Smooth muscle cell (in vitro differentiated cells): ENCODE results near the gene TNC. TPM values are rescaled to one million over a fixed set of nuclear protein-coding genes. Genes with fewer than 3 reads are reported as not detected.

ENCODE experiments used
- DNase-seq: peaks from one replicate; lab custom pipeline; 2025; ENCODE audit not compliant: unreplicated experiment; lab: John Stamatoyannopoulos, UW
- H2AFZ ChIP-seq: fragments of 200-600 bp; sonication (generic); 2 replicates; pipeline ENCODE4 v1.6.0; 2016; ENCODE audit warnings: antibody characterized with exemption, low read depth, mild to moderate bottlenecking
- H3F3A ChIP-seq: fragments of 200-600 bp; sonication (generic); 2 replicates; pipeline ENCODE4 v1.6.0; 2017; ENCODE audit warnings: antibody characterized with exemption, low read depth
- H3K27ac ChIP-seq: fragments of 200-600 bp; sonication (generic); 2 replicates; pipeline ENCODE4 v1.5.1; 2016; ENCODE audit warnings: low read depth, mild to moderate bottlenecking
- H3K27me3 ChIP-seq: fragments of 200-600 bp; sonication (generic); 2 replicates; pipeline ENCODE4 v1.6.1; 2016; ENCODE audit warnings: low read depth, mild to moderate bottlenecking
- H3K36me3 ChIP-seq: fragments of 200-600 bp; sonication (generic); 2 replicates; pipeline ENCODE4 v1.5.1; 2016; ENCODE audit warnings: low read depth
- H3K4me1 ChIP-seq: fragments of 200-600 bp; sonication (generic); 2 replicates; pipeline ENCODE4 v1.5.1; 2016; ENCODE audit warnings: low read depth
- H3K4me2 ChIP-seq: fragments of 200-600 bp; sonication (generic); 2 replicates; pipeline ENCODE4 v1.6.0; 2016; ENCODE audit warnings: mild to moderate bottlenecking
- H3K4me3 ChIP-seq: fragments of 200-600 bp; sonication (generic); 2 replicates; pipeline ENCODE4 v1.5.1; 2016; ENCODE audit warnings: mild to moderate bottlenecking
- H3K79me2 ChIP-seq: fragments of 200-600 bp; sonication (generic); 2 replicates; pipeline ENCODE4 v1.6.0; 2016; ENCODE audit warnings: low read depth, mild to moderate bottlenecking
- H3K9ac ChIP-seq: fragments of 200-600 bp; sonication (generic); 2 replicates; pipeline ENCODE4 v1.6.0; 2016; ENCODE audit warnings: low read depth
- H3K9me3 ChIP-seq: fragments of 200-600 bp; sonication (generic); replicated peaks from 2 replicates; pipeline ENCODE4 v1.5.1; 2016; ENCODE audit warnings: low read depth
- H4K20me1 ChIP-seq: fragments of 200-600 bp; sonication (generic); 2 replicates; pipeline ENCODE4 v1.6.0; 2016; ENCODE audit warnings: low read depth
- WGBS: methylation state at CpG from one replicate; pipeline ENCODE4 v1.1.7; 2016; ENCODE audit warnings: low lambda C conversion rate; 5-methylcytosine and 5-hydroxymethylcytosine counted together
- polyA plus RNA-seq: library from polyadenylated mRNA; unstranded; fragments of >200 nt; fragmentation: Nextera tagmentation; extraction: Ambion mirVana; gene quantifications from 2 replicates; pipeline ENCODE4 v1.2.1, GENCODE V29; 2016
- total RNA-seq: library from RNA; depleted of rRNA; stranded (reverse); fragments of >200 nt; gene quantifications from 2 replicates; pipeline ENCODE4 v1.2.3, GENCODE V29; 2014
- TF ChIP-seq, protein P1 (sequence below): fragments of 200-600 bp; sonication (generic); IDR thresholded peaks from 2 replicates; pipeline ENCODE4 v1.5.1; 2017; ENCODE audit warnings: borderline replicate concordance, mild to moderate bottlenecking, antibody characterized with exemption; ENCODE audit not compliant: insufficient read depth, poor library complexity, severe bottlenecking

The TNC gene
- total and polyA plus RNA-seq, 2 experiments from 2014 or later, result 567 to 581 TPM

DNA sequence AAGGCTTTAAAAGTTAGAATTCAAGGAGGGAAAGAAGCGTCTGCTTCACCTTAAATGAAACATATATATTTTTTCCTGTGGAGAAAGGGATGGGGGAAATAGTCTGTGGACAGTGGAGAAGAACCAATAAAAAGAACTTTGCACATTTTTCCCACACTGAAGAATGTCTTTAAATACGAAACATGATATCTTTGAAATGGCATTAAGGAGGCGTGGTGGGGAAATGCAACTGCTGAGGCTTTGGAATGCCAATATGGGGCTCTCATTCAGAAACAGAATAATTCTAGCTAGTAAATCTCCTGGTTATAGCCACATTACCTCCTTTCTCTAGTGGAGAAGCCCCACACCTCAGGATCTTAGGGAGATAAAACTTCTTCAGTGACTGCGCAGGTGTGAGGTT lies 46.8 kb downstream of the TNC start:
- Histone ChIP-seq H3K36me3 (peaks cover 37% of the 10 kb centered on the region), H3K4me2 (no peak overlapping the region), H4K20me1 (no peaks in the 10 kb centered on the region), H3K4me3 (no peak overlapping the region), H3K27ac (no peak overlapping the region), H3K79me2 (no peaks in the 10 kb centered on the region), H3F3A (peaks cover 15% of the 10 kb centered on the region), H2AFZ (no peak overlapping the region), H3K27me3 (no peaks in the 10 kb centered on the region), H3K9ac (no peak overlapping the region), H3K9me3 (no peaks in the 10 kb centered on the region), H3K4me1 (no peaks in the 10 kb centered on the region)
- 77% methylated on average over 4 of the region's 4 CpGs for WGBS
- DNase-seq, result no peak
- TF ChIP-seq, protein P1, sequence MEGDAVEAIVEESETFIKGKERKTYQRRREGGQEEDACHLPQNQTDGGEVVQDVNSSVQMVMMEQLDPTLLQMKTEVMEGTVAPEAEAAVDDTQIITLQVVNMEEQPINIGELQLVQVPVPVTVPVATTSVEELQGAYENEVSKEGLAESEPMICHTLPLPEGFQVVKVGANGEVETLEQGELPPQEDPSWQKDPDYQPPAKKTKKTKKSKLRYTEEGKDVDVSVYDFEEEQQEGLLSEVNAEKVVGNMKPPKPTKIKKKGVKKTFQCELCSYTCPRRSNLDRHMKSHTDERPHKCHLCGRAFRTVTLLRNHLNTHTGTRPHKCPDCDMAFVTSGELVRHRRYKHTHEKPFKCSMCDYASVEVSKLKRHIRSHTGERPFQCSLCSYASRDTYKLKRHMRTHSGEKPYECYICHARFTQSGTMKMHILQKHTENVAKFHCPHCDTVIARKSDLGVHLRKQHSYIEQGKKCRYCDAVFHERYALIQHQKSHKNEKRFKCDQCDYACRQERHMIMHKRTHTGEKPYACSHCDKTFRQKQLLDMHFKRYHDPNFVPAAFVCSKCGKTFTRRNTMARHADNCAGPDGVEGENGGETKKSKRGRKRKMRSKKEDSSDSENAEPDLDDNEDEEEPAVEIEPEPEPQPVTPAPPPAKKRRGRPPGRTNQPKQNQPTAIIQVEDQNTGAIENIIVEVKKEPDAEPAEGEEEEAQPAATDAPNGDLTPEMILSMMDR, result no peak

DNA sequence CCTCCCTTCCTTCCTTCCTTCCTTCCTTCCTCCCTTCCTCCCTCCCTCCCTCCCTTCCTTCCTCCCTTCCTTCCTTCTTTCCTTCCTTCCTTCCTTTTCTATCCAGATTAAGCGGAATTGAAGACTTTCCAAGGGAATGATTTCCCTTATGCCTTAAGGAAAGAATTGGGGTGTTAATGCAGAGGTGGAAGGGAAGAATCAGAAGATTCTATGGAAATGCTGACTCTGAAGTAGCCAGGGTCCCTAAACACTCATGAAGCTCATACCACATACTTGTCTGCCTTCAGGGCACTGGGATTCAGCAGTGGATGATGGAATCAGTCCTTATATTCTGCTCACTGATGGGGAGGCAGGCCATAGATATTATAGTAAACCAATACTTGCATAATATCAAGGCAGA lies 48.2 kb downstream of the TNC start:
- no peak overlapping the region for H2AFZ ChIP-seq
- peaks cover 30% of the 10 kb centered on the region for H3K36me3 ChIP-seq
- no peak overlapping the region for H3K4me3 ChIP-seq
- H4K20me1 ChIP-seq, result no peaks in the 10 kb centered on the region
- no peak overlapping the region for H3K27ac ChIP-seq
- no peaks in the 10 kb centered on the region for H3K9me3 ChIP-seq
- no peak for DNase-seq
- H3K4me2 ChIP-seq, result no peak overlapping the region
- H3F3A ChIP-seq, result peaks cover 15% of the 10 kb centered on the region
- no peaks in the 10 kb centered on the region for H3K4me1 ChIP-seq
- H3K27me3 ChIP-seq, result no peaks in the 10 kb centered on the region
- H3K9ac ChIP-seq, result no peak overlapping the region
- TF ChIP-seq, protein P1, result no peak
- WGBS, result 100% methylated on average over 1 of the region's 1 CpG
- no peaks in the 10 kb centered on the region for H3K79me2 ChIP-seq

DNA sequence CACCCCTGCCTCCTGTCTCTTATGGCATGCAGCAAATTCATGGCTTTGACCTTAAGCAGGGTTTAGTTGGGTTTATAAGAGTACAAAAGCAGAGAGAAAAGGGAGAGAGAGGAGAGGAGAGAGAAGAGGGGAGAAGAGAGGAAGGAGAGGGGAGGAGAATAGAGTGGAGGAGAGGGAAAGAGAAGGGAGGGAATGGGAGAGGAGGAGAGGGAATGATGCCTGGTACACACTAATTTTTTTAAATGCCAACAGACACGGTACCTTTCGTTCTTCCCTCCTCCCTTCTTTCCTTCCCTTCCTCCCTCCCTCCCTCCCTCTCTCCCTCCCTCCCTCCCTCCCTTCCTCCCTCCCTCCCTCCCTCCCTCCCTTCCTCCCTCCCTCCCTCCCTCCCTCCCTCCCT lies 48.7 kb downstream of the TNC start:
- Histone ChIP-seq H2AFZ (no peak overlapping the region), H3K79me2 (no peaks in the 10 kb centered on the region), H3K9me3 (no peaks in the 10 kb centered on the region), H3K9ac (no peak overlapping the region), H3K4me2 (no peak overlapping the region), H3K27ac (no peak overlapping the region), H3F3A (peaks cover 15% of the 10 kb centered on the region), H3K27me3 (no peaks in the 10 kb centered on the region), H3K4me1 (no peaks in the 10 kb centered on the region), H4K20me1 (no peaks in the 10 kb centered on the region), H3K4me3 (no peak overlapping the region), H3K36me3 (peaks cover 25% of the 10 kb centered on the region)
- DNase-seq, result no peak
- 76% methylated on average over 2 of the region's 2 CpGs for WGBS
- TF ChIP-seq, protein P1, result no peak

DNA sequence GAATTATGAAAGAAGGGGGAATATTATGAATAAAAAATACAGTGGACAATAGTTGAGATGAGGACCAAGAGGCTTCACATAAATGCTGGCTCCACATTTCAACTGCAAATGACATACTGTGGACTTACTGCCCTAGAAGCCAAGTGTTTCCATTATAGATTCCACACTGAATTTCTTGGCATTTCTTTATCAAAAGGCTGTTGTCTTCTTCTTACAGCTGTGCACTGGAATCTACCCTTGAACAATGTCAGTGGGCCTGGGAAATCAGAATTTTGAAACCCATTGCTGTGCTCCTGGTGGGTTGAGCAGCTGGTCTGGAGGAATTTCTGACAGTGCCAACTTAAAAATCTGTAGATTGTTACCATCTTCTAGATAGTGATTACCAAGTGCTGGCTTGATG lies 49.9 kb downstream of the TNC start:
- Histone ChIP-seq H3K4me1 (peaks cover 12% of the 10 kb centered on the region), H3F3A (peaks cover 18% of the 10 kb centered on the region), H4K20me1 (no peaks in the 10 kb centered on the region), H3K36me3 (peaks cover 15% of the 10 kb centered on the region), H3K79me2 (no peaks in the 10 kb centered on the region), H2AFZ (no peak overlapping the region), H3K4me3 (no peak overlapping the region), H3K27ac (no peak overlapping the region), H3K4me2 (no peak overlapping the region), H3K27me3 (no peaks in the 10 kb centered on the region), H3K9me3 (no peaks in the 10 kb centered on the region), H3K9ac (no peak overlapping the region)
- TF ChIP-seq, protein P1, result no peak
- no peak for DNase-seq
